ENCODE measurements around the gene KRT8.

Gene KRT8

DNA sequence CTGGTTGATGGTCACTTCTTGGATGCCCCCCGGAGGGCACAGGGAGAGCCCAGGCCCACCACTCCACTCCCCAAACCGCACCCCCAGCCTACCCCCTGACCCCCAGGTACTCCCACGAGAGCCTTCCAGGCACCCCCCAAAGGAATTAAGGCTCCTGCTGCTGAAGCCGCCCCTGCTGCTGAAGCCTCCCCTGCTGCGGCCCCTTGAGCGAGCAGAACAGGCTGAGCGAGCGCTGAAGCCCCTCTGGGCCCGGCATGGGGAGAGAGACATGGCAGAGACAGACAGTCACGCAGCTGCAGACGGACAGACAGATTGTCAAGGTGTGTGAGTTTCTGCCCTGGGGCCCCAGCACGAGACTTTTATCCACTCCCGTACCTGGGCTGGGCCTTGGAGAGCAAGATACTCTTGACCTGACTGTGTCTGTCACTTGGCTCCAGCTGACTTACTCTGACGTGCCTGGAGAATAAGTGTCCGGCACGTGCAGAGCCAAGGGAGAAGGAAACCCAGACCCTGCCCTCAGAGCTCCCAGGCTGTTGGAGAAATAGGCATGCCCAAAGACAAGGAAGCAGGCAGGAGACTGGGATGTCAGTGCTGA lies 56.1 kb downstream of the KRT8 start, which contains the start of gene KRT78:
TSS of gene KRT78 (minus strand) at position 334 of the 595 bp plus-strand sequence. CDS start at position 270, 64 bp downstream.
- Mint-ChIP-seq H3K9me3 (no peaks in the 10 kb centered on the region), H3K4me1 (ENCODE audit: low read depth in 2 of 2) (no peaks in the 10 kb centered on the region), H3K36me3 (ENCODE audit: insufficient read depth) (no peaks in the 10 kb centered on the region), H3K4me3 (no peak within 1 kb of the TSS), H3K27me3 (peaks cover 43 to 79% of the 10 kb centered on the region in 2 donors), H3K27ac (no peak within 1 kb of the TSS)
- ATAC-seq (replicated peaks) (no peak), DNase-seq (no peak)

DNA sequence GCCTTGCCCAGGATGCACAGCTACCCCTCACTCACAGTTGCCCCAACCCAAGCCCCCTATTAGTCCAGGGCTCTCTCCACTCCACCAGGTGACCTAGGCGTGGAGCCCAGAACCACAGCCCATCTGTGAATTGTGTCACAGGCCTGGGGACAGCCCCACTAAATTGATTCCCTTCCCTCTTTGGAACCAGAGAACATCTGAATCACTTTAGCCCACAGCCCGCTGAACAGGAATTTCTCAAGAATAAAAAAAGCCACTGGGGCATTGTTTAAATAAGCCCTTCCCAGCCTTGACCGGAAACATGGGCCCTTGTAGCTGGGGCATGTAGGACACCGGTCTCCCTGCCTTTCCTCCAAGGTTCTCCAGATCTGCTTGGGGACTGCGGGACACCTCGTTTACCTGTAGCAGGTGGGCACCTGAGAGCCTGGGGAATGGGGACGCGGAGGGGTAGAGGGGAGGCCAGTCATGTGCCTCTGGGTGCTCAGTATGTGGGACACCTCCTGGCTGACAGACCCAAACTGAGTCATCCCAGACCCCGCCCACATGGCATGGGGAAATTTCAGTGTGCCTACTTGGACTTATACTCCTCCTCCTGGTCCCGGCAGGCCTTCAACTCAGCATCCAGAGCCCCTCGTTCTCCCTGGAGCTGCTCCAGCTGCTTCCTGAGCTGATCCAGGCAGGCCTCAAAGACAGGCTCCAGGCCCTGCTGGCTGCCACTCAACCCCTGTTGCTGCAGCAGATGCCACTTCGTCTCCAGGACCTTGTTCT lies 57.4 kb downstream of the KRT8 start:
- H3K27me3 Mint-ChIP-seq, result peaks cover 35 to 67% of the 10 kb centered on the region in 2 donors
- H3K36me3 Mint-ChIP-seq (ENCODE audit: insufficient read depth), result no peaks in the 10 kb centered on the region
- H3K4me3 Mint-ChIP-seq, result no peak overlapping the region
- no peak overlapping the region for H3K27ac Mint-ChIP-seq
- peaks cover 0 to 1% of the 10 kb centered on the region in 2 donors for H3K4me1 Mint-ChIP-seq (ENCODE audit: low read depth in 2 of 2)
- no peak for ATAC-seq (replicated peaks)
- no peak for DNase-seq
- H3K9me3 Mint-ChIP-seq, result no peaks in the 10 kb centered on the region
